Testis (tissue), 2 donors: Measurements from ENCODE around the gene DPP9.

Experiments
- POLR2A ChIP-seq: fragments of 450-650 bp; IDR thresholded peaks from one replicate; pipeline ENCODE4 v1.6.1; 2017; ENCODE audit warnings: antibody characterized with exemption, mild to moderate bottlenecking, moderate library complexity
- TF ChIP-seq, protein P1 (sequence below), 3 experiments: fragments of 450-650 bp in 2 of 3; fragments of 200-600 bp in 1 of 3; sonication (generic) in 1 of 3; IDR thresholded peaks; one replicate each; pipeline ENCODE4 v1.5.1; 2016 to 2019; ENCODE audit warnings: antibody characterized with exemption in 3 of 3, mild to moderate bottlenecking in 2 of 3, moderate library complexity in 1 of 3

DNA sequence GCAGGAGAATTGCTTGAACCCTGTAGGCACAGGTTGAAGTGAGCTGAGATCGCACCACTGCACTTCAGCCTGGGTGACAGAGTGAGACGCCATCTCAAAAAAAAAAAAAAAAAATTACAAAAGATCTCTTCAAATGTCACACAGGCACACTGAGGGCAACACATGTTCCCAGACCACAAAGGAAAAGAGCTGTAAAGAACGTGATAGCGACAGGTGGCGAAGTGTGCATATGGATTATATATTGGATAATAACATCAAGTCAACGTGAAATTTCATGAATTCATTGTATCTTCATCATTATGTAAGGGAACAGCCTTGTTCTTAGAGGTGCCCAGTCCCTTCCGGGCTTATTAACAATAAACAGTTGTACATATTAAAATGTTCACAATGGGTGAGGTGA is 31.8 kb upstream of the DPP9 start:
- TF ChIP-seq POLR2A: no peak
- TF ChIP-seq, protein P1, sequence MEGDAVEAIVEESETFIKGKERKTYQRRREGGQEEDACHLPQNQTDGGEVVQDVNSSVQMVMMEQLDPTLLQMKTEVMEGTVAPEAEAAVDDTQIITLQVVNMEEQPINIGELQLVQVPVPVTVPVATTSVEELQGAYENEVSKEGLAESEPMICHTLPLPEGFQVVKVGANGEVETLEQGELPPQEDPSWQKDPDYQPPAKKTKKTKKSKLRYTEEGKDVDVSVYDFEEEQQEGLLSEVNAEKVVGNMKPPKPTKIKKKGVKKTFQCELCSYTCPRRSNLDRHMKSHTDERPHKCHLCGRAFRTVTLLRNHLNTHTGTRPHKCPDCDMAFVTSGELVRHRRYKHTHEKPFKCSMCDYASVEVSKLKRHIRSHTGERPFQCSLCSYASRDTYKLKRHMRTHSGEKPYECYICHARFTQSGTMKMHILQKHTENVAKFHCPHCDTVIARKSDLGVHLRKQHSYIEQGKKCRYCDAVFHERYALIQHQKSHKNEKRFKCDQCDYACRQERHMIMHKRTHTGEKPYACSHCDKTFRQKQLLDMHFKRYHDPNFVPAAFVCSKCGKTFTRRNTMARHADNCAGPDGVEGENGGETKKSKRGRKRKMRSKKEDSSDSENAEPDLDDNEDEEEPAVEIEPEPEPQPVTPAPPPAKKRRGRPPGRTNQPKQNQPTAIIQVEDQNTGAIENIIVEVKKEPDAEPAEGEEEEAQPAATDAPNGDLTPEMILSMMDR (IDR thresholded peaks at IDR 0.05): no peak
